Measurements from ENCODE around the gene EXOSC9.

Gene EXOSC9

GRCh38 chr4:121789455-121789854 is 11.7 kb upstream of the EXOSC9 start:
- no peak for DNase-seq (ENCODE audit: low spot score)

- no peak for DNase-seq (ENCODE audit: low spot score)
Measured at GRCh38 chr4:121789960-121790829, 10.9 kb upstream of the EXOSC9 start.

GRCh38 chr4:121790976-121791375 is 10.1 kb upstream of the EXOSC9 start:
- DNase-seq (ENCODE audit: low spot score): no peak

GRCh38 chr4:121791481-121791880 is 9.6 kb upstream of the EXOSC9 start:
- no peak for DNase-seq (ENCODE audit: low spot score)

GRCh38 chr4:121792966-121793365 is 8.2 kb upstream of the EXOSC9 start:
- DNase-seq (ENCODE audit: low spot score): no peak

- DNase-seq (ENCODE audit: low spot score): no peak
Measured at GRCh38 chr4:121794505-121795188, 6.5 kb upstream of the EXOSC9 start.

GRCh38 chr4:121796283-121796682 is 4.8 kb upstream of the EXOSC9 start:
- no peak for DNase-seq (ENCODE audit: low spot score)

- DNase-seq (ENCODE audit: low spot score): no peak
Measured at GRCh38 chr4:121799208-121799823, 1.8 kb upstream of the EXOSC9 start.

- no peak for DNase-seq (ENCODE audit: low spot score)
Measured at GRCh38 chr4:121799867-121800501, 1.1 kb upstream of the EXOSC9 start.

- no peak for DNase-seq (ENCODE audit: low spot score)
Measured at GRCh38 chr4:121800638-121800960, 524 bp upstream of the EXOSC9 start.

GRCh38 chr4:121801715-121802075 is 572 bp downstream of the EXOSC9 start:
- DNase-seq (ENCODE audit: low spot score): no peak

GRCh38 chr4:121806411-121806810 is 5.3 kb downstream of the EXOSC9 start:
- no peak for DNase-seq (ENCODE audit: low spot score)

GRCh38 chr4:121811122-121811521 is 10.0 kb downstream of the EXOSC9 start:
- DNase-seq (ENCODE audit: low spot score): no peak

- no peak for DNase-seq (ENCODE audit: low spot score)
Measured at GRCh38 chr4:121814756-121815155, 13.6 kb downstream of the EXOSC9 start.

GRCh38 chr4:121817006-121817405 is 15.9 kb downstream of the EXOSC9 start:
- DNase-seq (ENCODE audit: low spot score): no peak

- no peak for DNase-seq (ENCODE audit: low spot score)
Measured at GRCh38 chr4:121817701-121818100, 16.6 kb downstream of the EXOSC9 start.

- no peak for DNase-seq (ENCODE audit: low spot score)
Measured at GRCh38 chr4:121818215-121818614, 17.1 kb downstream of the EXOSC9 start.

GRCh38 chr4:121819216-121819965 is 18.3 kb downstream of the EXOSC9 start:
- no peak for DNase-seq (ENCODE audit: low spot score)

GRCh38 chr4:121822047-121822446 is 20.9 kb downstream of the EXOSC9 start:
- DNase-seq (ENCODE audit: low spot score): no peak

GRCh38 chr4:121822796-121823504 is 21.8 kb downstream of the EXOSC9 start:
- DNase-seq (ENCODE audit: low spot score): no peak

- DNase-seq (ENCODE audit: low spot score): peak; percentile 95
Measured at GRCh38 chr4:121823505-121824170, 22.5 kb downstream of the EXOSC9 start, which contains the start of gene CCNA2. Gene CCNA2 (minus strand): TSS chr4:121823883. CDS start chr4:121823628, 255 bp downstream.
